Measurements from ENCODE around the gene ANKRD10.

The ANKRD10 gene

DNA sequence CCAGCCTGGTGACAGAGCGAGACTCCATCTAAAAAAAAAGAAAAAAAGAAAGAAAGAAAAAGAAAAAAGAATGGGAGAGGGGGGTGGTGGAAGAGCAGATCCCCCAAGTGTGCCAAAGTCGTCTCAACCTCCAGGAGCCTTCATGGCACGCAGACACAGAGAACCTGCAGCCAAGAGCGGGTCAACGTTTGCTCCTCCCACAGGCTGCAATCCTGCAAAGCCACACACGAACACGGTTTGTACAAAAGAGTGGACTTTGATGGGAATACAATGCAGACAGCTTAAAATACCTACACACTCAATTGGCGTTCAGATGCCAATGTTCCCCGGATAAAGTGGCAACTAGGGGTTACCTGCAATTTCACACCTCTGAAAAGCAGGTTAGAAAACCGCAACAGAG lies 29.4 kb downstream of the ANKRD10 start:
- no peak for DNase-seq

DNA sequence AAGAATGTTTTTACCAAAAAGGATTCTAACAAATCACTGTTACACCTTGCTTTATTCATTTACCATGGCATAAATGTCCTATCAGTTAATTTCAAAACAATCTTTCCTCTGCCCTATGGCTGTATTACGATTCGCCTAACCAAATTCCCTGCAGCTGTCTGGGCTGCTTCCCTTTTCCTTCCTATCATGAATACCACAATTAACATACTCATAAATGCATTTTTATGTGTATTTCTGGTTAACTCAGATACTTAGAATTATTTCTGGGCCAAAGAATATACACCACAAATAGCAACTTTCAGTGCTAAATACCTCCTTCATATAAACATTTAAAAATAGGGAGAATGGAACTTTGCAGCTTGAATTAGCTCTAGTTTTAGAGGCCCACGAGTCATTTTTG lies 30.4 kb downstream of the ANKRD10 start:
- DNase-seq: no peak

GRCh38 chr13:110883542-110883941 lies 31.3 kb downstream of the ANKRD10 start:
- DNase-seq: no peak

DNA sequence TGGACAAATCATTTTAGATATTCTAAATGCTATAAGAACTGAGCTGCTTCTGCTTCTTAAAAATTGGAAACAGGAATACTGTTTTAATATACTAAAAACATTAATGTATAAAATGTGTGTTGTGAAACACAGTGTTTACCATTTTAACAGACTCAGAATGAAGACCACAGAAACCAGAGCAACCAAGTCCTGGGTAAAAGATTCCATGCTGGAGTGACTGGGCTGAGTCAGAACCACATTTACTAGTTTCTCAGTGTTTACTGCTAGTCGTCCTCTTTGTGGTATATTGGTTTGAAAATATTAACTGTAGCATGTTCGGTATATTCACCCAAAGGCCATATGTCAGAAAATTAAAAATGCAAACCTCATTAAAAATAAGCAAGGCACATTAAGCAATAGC lies 31.9 kb downstream of the ANKRD10 start:
- no peak for DNase-seq

DNA sequence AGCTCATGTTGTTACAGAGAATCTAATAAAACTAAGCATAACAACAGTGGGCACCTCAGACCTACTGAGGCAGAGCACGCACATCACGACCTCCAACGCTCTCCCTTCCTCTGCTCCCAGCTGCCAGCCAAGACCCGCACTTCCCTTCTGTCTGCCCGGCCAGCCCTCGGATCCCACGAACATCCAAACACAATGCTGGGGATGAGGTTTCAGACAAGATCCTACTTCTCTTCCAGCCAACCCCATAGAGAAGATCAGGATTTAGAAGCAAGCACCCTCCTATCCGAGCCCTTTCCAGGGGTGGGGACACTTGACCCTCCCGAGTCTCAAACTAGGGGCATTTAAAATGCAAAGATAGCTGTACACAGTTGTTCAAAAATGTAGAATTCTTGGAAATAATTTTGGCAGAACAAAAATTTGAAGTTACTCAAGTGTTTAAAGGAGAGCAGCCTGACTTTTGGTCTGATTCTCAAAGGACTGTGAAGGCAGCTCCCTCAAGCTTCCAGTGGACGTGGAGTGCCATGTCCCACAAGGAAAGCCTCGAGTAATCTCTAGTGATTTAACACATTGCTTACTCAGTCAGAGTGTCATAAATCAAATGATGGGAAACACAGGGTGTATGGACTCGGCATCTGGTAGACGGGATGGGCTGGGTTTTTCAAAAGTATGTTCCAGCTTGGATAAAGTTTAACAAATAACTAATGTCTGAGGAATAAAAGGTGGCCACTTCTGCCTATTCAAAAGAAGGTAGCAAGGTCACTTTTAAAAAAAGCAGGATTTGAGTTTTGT lies 32.8 kb downstream of the ANKRD10 start:
- DNase-seq: no peak

- DNase-seq: no peak
Observed at GRCh38 chr13:110880627-110881026, 34.2 kb downstream of the ANKRD10 start.

- DNase-seq: no peak
Observed at GRCh38 chr13:110879482-110879881, 35.4 kb downstream of the ANKRD10 start.

DNA sequence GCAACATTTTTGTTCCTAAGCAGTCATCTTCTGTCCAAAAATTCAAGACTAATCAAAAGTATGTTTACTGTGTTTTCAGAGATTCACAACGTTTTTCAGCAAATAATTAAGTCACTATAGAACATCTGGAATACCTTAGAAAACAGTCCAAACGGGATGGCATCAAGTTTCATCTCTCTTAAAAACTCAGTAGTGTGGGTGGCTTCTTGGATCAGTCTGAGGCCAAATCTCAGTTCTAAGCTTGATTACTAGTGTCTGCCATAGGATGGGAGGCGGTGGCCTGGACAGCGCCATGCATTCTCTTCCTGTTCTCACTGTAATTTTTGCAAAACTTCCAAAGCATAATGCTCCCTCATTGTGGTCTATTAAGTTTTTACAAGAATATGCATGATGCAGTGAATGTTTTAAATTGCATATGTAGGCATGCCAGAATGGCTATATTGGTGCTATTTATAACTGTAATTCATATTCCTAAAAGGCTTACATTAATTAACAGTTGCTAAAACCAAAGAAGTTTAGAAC lies 37.1 kb downstream of the ANKRD10 start:
- DNase-seq: no peak

GRCh38 chr13:110876609-110877008 lies 38.3 kb downstream of the ANKRD10 start:
- no peak for DNase-seq

DNA sequence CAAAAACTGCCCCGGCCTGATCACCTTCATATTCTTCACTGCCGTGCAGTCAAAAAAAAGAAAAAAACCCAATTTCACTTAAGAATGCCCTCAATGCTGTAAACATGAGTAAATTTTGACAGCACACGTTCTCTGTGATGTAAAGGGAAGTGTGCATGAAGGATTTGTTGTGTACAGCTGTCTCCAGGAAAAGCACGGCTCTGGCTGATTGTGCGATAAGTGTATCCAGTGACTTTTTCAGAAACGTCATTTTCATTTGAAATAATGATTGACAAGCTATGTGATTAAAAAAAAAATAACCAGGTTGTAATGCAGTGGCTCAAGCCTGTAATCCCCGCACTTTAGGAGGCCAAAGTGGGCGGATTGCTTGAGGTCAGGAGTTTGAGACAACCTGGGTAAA lies 39.6 kb downstream of the ANKRD10 start:
- no peak for DNase-seq

DNA sequence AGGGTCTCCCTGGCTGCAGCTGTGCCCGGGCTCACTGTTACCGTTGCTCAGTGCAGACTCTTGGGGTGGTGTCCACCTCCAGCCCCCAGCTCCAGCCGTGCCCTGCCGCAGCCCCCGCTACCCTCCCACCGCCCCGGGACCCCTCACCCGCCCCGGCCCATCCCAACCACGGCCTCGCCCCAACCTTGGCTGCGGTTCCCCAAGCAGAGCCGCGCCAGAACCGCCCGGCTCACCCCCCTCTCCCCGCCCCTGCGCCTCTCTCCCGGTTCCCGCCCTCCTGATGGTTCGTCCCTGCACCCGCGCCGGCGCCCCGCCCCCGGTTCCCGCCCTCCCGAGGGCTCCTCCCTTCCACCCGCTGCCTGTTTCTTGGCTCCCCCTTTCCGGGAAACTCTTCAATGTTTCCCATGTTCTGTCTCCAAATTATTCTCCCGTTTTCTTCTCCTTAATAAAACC lies 40.3 kb downstream of the ANKRD10 start:
- DNase-seq: peak; percentile 43

DNA sequence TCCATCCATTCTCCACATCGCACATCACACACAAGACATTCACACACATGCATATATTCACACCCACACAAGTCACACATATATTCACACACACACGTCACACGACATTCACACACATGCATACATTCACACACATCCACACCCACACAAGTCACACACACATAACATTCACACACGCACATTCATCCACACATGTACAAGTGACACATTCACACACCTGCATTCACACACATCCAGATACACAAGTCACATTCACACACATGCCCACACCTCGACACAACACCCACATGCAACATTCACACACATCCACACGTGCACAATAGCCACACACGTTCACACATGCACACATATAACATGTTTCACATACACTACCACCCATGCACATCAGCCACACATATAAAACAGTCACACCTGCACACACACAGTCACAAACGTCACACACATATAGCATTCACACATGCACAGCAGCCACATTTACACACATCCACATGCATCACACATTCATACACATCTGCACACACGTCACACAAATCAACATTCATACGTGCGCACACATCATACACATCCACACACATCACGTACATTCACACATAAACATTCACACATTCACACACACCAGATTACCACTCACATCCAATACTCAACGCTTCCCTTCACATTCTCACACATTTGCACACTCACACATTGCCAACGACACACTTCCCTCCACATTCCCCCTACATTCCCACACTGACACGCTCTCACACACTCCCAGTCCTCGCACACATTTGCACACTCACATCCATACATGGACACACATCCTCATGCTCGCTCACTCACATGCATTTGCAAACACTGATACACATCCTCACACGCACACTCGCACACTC lies 41.0 kb downstream of the ANKRD10 start:
- DNase-seq: no peak

- no peak for DNase-seq
Observed at GRCh38 chr13:110872768-110873638, 41.9 kb downstream of the ANKRD10 start.

DNA sequence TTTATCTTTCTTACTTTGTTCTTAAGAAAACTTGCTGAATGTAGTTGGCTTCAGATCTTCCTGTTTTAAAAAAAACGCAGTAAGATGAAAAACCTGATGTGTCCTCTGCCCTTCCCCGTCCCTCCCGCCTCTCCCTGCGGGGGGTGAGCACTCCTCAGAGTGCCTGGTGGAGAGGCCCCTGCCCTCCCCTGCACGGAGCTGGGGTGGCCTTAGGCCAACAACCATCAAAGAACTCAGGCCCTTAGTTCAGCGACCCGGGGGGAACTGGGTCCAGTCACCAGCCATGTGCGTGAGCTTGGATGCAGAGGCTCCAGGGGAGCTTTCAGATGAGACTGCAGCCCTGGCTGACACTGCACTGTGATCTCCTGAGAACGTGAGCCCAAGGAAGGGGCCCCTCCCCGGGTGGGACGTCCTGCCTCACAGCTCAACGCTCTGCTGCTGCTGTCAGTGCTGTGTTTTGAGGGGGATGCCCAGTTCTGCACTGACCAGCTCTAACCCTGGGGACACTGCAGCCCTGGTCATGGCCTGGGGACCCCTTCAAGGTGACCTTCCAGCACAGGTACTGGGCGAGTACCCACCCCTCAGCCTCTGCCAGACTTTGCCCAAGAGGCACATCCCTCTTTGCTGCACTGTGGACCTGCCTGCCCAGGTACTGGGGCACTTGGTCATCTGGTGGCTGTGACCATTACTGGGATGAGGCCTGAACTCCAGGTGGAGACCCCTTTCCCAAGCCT lies 42.7 kb downstream of the ANKRD10 start:
- no peak for DNase-seq

DNA sequence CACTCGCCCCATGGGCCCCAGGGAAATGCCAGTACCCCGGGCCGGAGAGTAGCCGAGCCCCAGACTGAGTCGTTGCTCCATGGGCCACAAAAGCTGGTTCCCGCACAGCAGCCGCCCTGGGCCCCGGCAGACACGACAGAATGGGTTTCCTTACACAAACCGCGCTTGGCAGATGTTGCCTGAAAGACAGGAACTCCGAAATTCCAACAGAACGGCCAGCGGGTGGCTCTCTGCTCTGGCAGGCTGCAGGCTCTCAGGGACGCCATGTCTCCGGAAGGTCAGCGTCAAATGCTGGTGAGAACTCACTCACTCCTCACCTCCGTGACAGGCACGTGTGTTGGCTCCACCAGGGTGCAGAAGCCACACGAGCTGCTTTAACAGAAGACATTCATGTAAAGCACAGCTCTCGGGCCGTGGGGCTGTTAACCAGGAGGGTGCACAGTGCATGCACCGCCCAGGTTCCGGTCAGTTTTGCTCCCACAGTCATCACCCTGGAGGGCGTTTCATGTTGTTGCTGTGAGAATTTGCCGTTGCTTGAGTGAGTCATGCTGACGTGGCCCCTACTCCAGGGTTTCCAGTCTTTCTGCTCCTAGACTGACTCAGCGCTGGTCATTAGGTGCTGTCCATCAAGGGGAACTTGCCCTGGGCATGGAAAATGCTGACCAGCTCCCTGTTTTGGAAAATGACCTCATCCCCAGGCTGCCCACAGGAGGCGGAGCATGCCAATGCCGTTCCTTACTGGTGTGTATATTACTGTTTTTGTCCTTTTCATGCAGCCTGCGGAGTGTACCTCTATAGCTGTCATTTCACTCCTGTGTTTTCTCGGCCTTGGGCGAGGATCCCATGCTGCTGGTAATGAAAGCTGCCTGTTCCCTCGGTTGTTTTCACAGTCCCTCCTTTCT lies 44.8 kb downstream of the ANKRD10 start:
- DNase-seq: no peak

DNA sequence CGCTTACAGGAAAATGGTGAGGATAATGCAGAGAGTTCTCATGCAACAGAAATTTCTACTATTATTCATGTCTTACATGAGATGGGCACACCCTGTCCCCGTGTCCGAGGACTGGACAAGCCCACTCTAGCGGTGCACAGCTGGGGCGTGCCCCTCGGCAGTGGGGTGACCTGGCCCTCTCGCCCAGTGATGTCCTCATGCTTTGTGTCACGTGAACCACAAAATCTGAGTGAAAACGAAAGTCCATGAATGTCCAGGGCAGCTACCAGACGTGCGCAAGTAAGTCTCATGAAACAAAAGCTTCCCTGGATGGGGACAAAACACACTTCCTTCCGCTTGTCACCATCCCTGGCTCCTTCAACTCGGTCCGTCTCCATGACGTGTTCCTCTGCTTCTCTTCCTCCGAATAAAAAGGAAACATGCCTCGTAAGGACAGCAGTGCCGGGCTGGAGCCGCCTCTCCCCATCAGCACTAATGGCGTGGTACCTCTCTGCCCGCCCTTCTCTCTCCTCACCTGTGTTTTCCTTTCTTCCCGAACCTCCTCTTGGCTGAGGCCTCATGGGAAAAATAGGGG lies 45.6 kb downstream of the ANKRD10 start:
- no peak for DNase-seq

DNA sequence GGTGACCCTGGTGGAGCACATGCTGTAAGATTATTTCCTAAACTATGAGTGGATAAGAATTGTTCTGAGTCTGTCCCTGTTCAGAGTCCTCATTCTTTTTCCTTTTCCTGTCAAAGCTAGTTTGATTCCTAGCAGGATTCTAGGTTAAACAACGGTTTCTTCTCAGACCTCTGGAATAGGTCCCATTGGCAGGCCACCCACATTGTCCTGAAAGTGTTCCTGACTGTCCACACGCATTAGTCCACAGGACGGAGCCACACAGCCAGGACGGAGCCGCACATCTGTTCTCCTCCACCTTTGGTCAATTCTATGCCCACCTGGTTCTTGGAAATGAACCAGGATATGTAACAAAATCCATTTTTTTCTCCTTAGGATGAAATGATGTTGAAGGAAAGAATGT lies 46.1 kb downstream of the ANKRD10 start:
- no peak for DNase-seq

DNA sequence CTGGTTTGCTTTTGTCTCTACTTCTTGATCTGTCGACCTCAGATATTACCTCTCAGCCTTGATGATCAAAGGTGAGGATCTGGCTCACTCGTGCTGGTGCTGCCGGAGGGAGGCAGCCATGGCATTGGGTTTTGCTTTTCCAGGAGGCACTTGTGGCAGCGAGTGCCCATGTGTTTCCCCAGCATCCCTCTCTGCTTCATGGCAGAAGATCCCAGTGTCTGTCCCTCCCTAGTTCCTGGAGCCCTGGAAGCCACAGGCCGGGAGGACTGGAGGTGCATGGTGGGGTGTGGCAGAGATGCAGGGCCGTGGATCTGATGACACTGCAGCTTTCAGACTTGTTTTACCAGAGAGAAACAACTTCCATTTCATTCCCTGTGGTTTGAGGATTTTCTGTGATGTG lies 47.5 kb downstream of the ANKRD10 start:
- DNase-seq: no peak

GRCh38 chr13:110866491-110867170 lies 48.2 kb downstream of the ANKRD10 start:
- no peak for DNase-seq

DNA sequence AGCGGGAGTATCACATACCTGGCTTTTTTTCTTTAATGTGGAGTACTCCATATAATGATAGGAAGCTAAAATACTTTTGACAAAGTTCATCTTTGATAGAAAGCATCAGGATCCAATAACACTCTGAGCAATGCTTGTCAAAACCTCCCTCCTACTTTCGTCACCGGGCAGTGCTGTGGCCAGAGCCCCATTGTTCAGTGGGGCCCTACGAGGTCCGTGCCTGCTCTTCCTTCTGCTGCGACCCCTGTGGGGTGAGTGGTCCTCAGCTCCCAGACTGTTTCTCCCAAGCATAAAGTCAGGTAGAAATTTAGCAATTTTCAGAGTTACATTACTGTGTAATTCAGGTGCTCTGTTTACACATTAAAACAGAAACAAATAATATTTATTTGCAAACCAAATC lies 51.2 kb downstream of the ANKRD10 start:
- no peak for DNase-seq

Measured in DMS79 (cell line).